Progenitor cell of endocrine pancreas (in vitro differentiated cells): ENCODE results near the gene PROS1. TPM values are rescaled to one million over a fixed set of nuclear protein-coding genes. Genes with fewer than 3 reads are reported as not detected.
A peak's percentile ranks its signal among the peaks of the same experiment; 100 is the strongest.

ENCODE experiments used
- DNase-seq: peaks from one replicate; pipeline ENCODE4 v3.0.0; 2021; ENCODE audit warnings: low spot score; ENCODE audit not compliant: unreplicated experiment
- H3K27ac Mint-ChIP-seq: 2 replicates; pipeline ENCODE4 v1.8.0; 2021; ENCODE audit warnings: mild to moderate bottlenecking, moderate library complexity, mixed read lengths
- H3K27me3 Mint-ChIP-seq: 2 replicates; pipeline ENCODE4 v1.8.0; 2021; ENCODE audit warnings: mixed read lengths
- H3K36me3 Mint-ChIP-seq: 2 replicates; pipeline ENCODE4 v1.8.0; 2022; ENCODE audit warnings: mixed read lengths; ENCODE audit not compliant: insufficient read depth
- H3K4me1 Mint-ChIP-seq: 2 replicates; pipeline ENCODE4 v1.8.0; 2021; ENCODE audit warnings: low read depth, mixed read lengths
- H3K4me3 Mint-ChIP-seq: 2 replicates; pipeline ENCODE4 v1.8.0; 2021; ENCODE audit warnings: low read depth, mild to moderate bottlenecking, moderate library complexity, mixed read lengths
- H3K9me3 Mint-ChIP-seq: 2 replicates; pipeline ENCODE4 v1.8.0; 2021; ENCODE audit warnings: low read depth, mixed read lengths
- CTCF ChIP-seq: fragments of 200-600 bp; sonication (generic); IDR thresholded peaks from one replicate; pipeline ENCODE4 v1.5.0; 2021; ENCODE audit warnings: antibody characterized with exemption, mild to moderate bottlenecking; ENCODE audit not compliant: unreplicated experiment
- total RNA-seq: library from RNA; stranded (reverse); gene quantifications from 2 replicates; pipeline ENCODE4 v1.2.1, GENCODE V29; 2021

The PROS1 gene
- total RNA-seq, 1 donor from 2014 or later = 9.4 TPM

GRCh38 chr3:93988764-93989163 lies 15.1 kb upstream of the PROS1 start:
- no peaks in the 10 kb centered on the region for H3K9me3 Mint-ChIP-seq

GRCh38 chr3:93988283-93988682 lies 14.6 kb upstream of the PROS1 start:
- no peak for TF ChIP-seq CTCF
- Mint-ChIP-seq H3K9me3 (no peaks in the 10 kb centered on the region), H3K36me3 (no peaks in the 10 kb centered on the region), H3K4me1 (no peaks in the 10 kb centered on the region), H3K27ac (no peak overlapping the region), H3K27me3 (no peaks in the 10 kb centered on the region), H3K4me3 (no peak overlapping the region)
- no peak for DNase-seq

More at GRCh38 chr3:93988764-93989163, 15.1 kb upstream of the PROS1 start:
- H3K27ac Mint-ChIP-seq = no peak overlapping the region
- no peak for DNase-seq
- no peaks in the 10 kb centered on the region for H3K4me1 Mint-ChIP-seq
- H3K27me3 Mint-ChIP-seq = no peaks in the 10 kb centered on the region
- no peak for TF ChIP-seq CTCF
- H3K36me3 Mint-ChIP-seq = no peaks in the 10 kb centered on the region
- no peak overlapping the region for H3K4me3 Mint-ChIP-seq

- H3K27ac Mint-ChIP-seq = no peak overlapping the region
- H3K36me3 Mint-ChIP-seq = no peaks in the 10 kb centered on the region
- H3K9me3 Mint-ChIP-seq = no peaks in the 10 kb centered on the region
- TF ChIP-seq CTCF = no peak
- DNase-seq = no peak
- peaks cover 12% of the 10 kb centered on the region for H3K4me1 Mint-ChIP-seq
- H3K27me3 Mint-ChIP-seq = no peaks in the 10 kb centered on the region
- H3K4me3 Mint-ChIP-seq = no peak overlapping the region
Observed at GRCh38 chr3:93984618-93985017, 10.9 kb upstream of the PROS1 start.

- H3K4me3 Mint-ChIP-seq = no peak overlapping the region
Observed at GRCh38 chr3:93983408-93983807, 9.7 kb upstream of the PROS1 start.

GRCh38 chr3:93981649-93982048 lies 8.0 kb upstream of the PROS1 start:
- peaks cover 15% of the 10 kb centered on the region for H3K4me1 Mint-ChIP-seq
- TF ChIP-seq CTCF = no peak
- H3K27me3 Mint-ChIP-seq = no peaks in the 10 kb centered on the region
- no peak overlapping the region for H3K27ac Mint-ChIP-seq
- no peak for DNase-seq
- H3K9me3 Mint-ChIP-seq = no peaks in the 10 kb centered on the region
- peak overlapping the region; percentile 87 for H3K4me3 Mint-ChIP-seq
- no peaks in the 10 kb centered on the region for H3K36me3 Mint-ChIP-seq

More at GRCh38 chr3:93983408-93983807, 9.7 kb upstream of the PROS1 start:
- Mint-ChIP-seq H3K27ac (no peak overlapping the region), H3K9me3 (no peaks in the 10 kb centered on the region), H3K4me1 (peaks cover 15% of the 10 kb centered on the region), H3K36me3 (no peaks in the 10 kb centered on the region), H3K27me3 (no peaks in the 10 kb centered on the region)
- TF ChIP-seq CTCF = no peak
- DNase-seq = no peak
